HepG2 (cell line): ENCODE measurements around the gene ACBD3. TPM values are rescaled to one million over a fixed set of nuclear protein-coding genes. Genes with fewer than 3 reads are reported as not detected.

ENCODE experiments used
- CAMTA2 ChIP-seq: sonication (generic); formaldehyde crosslinking; IDR thresholded peaks from 2 replicates; pipeline ENCODE4 v1.4.0; 2020; ENCODE audit warnings: mild to moderate bottlenecking, missing genetic modification reagents, borderline replicate concordance
- CSRNP1 ChIP-seq: sonication (generic); formaldehyde crosslinking; IDR thresholded peaks from 2 replicates; pipeline ENCODE4 v1.8.1; 2023; ENCODE audit warnings: mild to moderate bottlenecking, missing genetic modification reagents
- ELF1 ChIP-seq: sonication (generic); formaldehyde crosslinking; IDR thresholded peaks from 2 replicates; pipeline ENCODE4 v1.4.0; 2020; ENCODE audit warnings: missing genetic modification reagents
- HOXA9 ChIP-seq: sonication (generic); formaldehyde crosslinking; IDR thresholded peaks from 2 replicates; pipeline ENCODE4 v1.8.1; 2022; ENCODE audit warnings: missing genetic modification reagents, mild to moderate bottlenecking, moderate library complexity, borderline replicate concordance
- KAT2B ChIP-seq: fragments of 150-350 bp; IDR thresholded peaks from 2 replicates; pipeline ENCODE4 v1.6.1; 2014; ENCODE audit warnings: low read depth, low read length, borderline replicate concordance
- MLLT10 ChIP-seq: sonication (generic); formaldehyde crosslinking; IDR thresholded peaks from 2 replicates; pipeline ENCODE4 v1.4.0; 2020; ENCODE audit warnings: missing genetic modification reagents
- NFE2L2 ChIP-seq: fragments of 150-350 bp; IDR thresholded peaks from 2 replicates; pipeline ENCODE4 v1.6.1; 2014; ENCODE audit warnings: low read length
- PAWR ChIP-seq: sonication (generic); formaldehyde crosslinking; IDR thresholded peaks from 2 replicates; pipeline ENCODE4 v1.4.0; 2020; ENCODE audit warnings: missing genetic modification reagents, mild to moderate bottlenecking, borderline replicate concordance
- POLR2A ChIP-seq, 2 experiments: IDR thresholded peaks; 2 replicates each; pipeline ENCODE4 v1.6.1; 2011; ENCODE audit warnings: low read depth in 2 of 2, low read length in 2 of 2, mild to moderate bottlenecking in 1 of 2, moderate library complexity in 1 of 2; ENCODE audit not compliant: insufficient read depth in 1 of 2
- SOX6 ChIP-seq, 2 experiments: fragments of 450-650 bp in 1 of 2; sonication (generic) in 1 of 2; formaldehyde crosslinking in 1 of 2; IDR thresholded peaks; 2 replicates each; pipeline versions ENCODE4 v1.4.0 to v1.6.1; 2017 to 2020; ENCODE audit warnings: antibody characterized with exemption in 1 of 2, mild to moderate bottlenecking in 1 of 2, missing genetic modification reagents in 1 of 2
- SP2 ChIP-seq: sonication (generic); formaldehyde crosslinking; IDR thresholded peaks from 2 replicates; pipeline ENCODE4 v1.5.1; 2020; ENCODE audit warnings: mild to moderate bottlenecking, missing genetic modification reagents
- ZBTB1 ChIP-seq: sonication (generic); formaldehyde crosslinking; IDR thresholded peaks from 2 replicates; pipeline ENCODE4 v1.4.0; 2020; ENCODE audit warnings: missing genetic modification reagents, borderline replicate concordance
- ZFP41 ChIP-seq: sonication (generic); formaldehyde crosslinking; IDR thresholded peaks from 2 replicates; pipeline ENCODE4 v1.4.0; 2020; ENCODE audit warnings: mild to moderate bottlenecking, missing genetic modification reagents, borderline replicate concordance
- ZNF10 ChIP-seq: sonication (generic); formaldehyde crosslinking; IDR thresholded peaks from 2 replicates; pipeline ENCODE4 v1.4.0; 2020; ENCODE audit warnings: mild to moderate bottlenecking, low read depth, missing genetic modification reagents, borderline replicate concordance
- ZNF138 ChIP-seq: sonication (generic); formaldehyde crosslinking; IDR thresholded peaks from 2 replicates; pipeline ENCODE4 v1.5.0; 2020; ENCODE audit warnings: mild to moderate bottlenecking, low read depth, missing genetic modification reagents
- ZNF264 ChIP-seq: sonication (generic); formaldehyde crosslinking; IDR thresholded peaks from 2 replicates; pipeline ENCODE4 v1.4.0; 2020; ENCODE audit warnings: missing genetic modification reagents
- ZNF350 ChIP-seq: sonication (generic); formaldehyde crosslinking; IDR thresholded peaks from 2 replicates; pipeline ENCODE4 v1.4.0; 2020; ENCODE audit warnings: mild to moderate bottlenecking, low read depth, missing genetic modification reagents, borderline replicate concordance
- ZNF407 ChIP-seq: sonication (generic); formaldehyde crosslinking; IDR thresholded peaks from one replicate; pipeline ENCODE4 v1.5.1; 2020; ENCODE audit warnings: mild to moderate bottlenecking, missing genetic modification reagents; ENCODE audit errors: not compliant biosample characterization
- ZNF547 ChIP-seq: sonication (generic); formaldehyde crosslinking; IDR thresholded peaks from 2 replicates; pipeline ENCODE4 v1.5.1; 2020; ENCODE audit warnings: mild to moderate bottlenecking, missing genetic modification reagents
- ZNF556 ChIP-seq: sonication (generic); formaldehyde crosslinking; IDR thresholded peaks from 2 replicates; pipeline ENCODE4 v1.4.0; 2020; ENCODE audit warnings: mild to moderate bottlenecking, missing genetic modification reagents, borderline replicate concordance
- polyA plus RNA-seq, 8 experiments: library from polyadenylated mRNA; depleted of rRNA in 3 of 8; stranded (reverse) in 7 of 8; unstranded in 1 of 8; fragments of >200 nt; fragmentation: Illumina TruSeq in 4 of 8; extraction: Trizol in 4 of 8; gene quantifications; 2 replicates each; pipeline versions ENCODE4 v1.2.1 to v1.2.3, GENCODE V29; 2011 to 2016; ENCODE audit warnings: low read depth in 4 of 8, missing spikeins in 1 of 8, mixed read lengths in 1 of 8; ENCODE audit not compliant: insufficient read depth in 1 of 8
- total RNA-seq, 5 experiments: library from RNA; depleted of rRNA; stranded (reverse); fragments of >200 nt; fragmentation: Illumina TruSeq; extraction: Trizol; gene quantifications; 2 replicates each; pipeline ENCODE4 v1.2.3, GENCODE V29; 2016; ENCODE audit warnings: low read depth in 1 of 5
- TF ChIP-seq, protein P1 (sequence below): sonication (generic); formaldehyde crosslinking; IDR thresholded peaks from 2 replicates; pipeline ENCODE4 v1.5.0; 2020; ENCODE audit warnings: missing genetic modification reagents

ACBD3 gene
- total and polyA plus RNA-seq, 2 of the 13 experiments (the other 11 are each of a cell fraction or from before 2014, with no cell fraction given): 24.3 to 39.3 TPM

DNA sequence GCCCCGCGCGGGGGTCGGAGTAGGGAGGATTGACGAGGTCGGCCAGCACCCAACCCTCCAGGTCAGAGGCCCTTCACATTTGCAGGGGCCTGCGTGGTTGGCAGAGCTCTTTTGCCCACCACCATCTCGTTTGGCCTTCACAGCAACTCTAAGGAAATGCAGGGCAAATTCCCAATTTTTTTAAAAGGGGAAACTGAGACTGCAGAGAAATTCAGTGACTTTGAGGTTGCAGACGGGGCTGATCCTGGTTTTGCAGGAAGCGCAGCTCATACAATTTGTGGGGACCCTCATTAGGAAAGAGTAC, 430 bp upstream of the ACBD3 start (continued):
- peak; percentile 30 for TF ChIP-seq ZNF407
- no peak for TF ChIP-seq NFE2L2
- no peak for TF ChIP-seq MLLT10 (CRISPR knock-in tag)
- TF ChIP-seq PAWR (CRISPR knock-in tag): no peak
- TF ChIP-seq ZFP41: no peak
- TF ChIP-seq ZNF547 (CRISPR knock-in tag): peak; percentile 34; the same call in 1 of the 2 replicates
- TF ChIP-seq SP2 (CRISPR knock-in tag): no peak
- no peak for TF ChIP-seq ZNF10 (CRISPR knock-in tag)
- TF ChIP-seq ZNF264: no peak
- no peak for TF ChIP-seq ELF1 (CRISPR knock-in tag)
- TF ChIP-seq POLR2A (IDR thresholded peaks at IDR 0.05; ENCODE audit: insufficient read depth in 1 of 2, low read depth in 2 of 2, low read length in 2 of 2): no peak
- TF ChIP-seq SOX6 (IDR thresholded peaks at IDR 0.05): no peak
- TF ChIP-seq SOX6 (CRISPR knock-in tag; IDR thresholded peaks at IDR 0.05): peak; percentile 9; the same call in 1 of the 2 replicates
- 0 out of 2 replicates have a peak, but pooled peaks have one; percentile 9 for TF ChIP-seq ZNF350 (CRISPR knock-in tag)
- 0 out of 2 replicates have a peak, but pooled peaks have one; percentile 9 for TF ChIP-seq CSRNP1 (CRISPR knock-in tag)
- no peak for TF ChIP-seq HOXA9 (CRISPR knock-in tag)
- TF ChIP-seq KAT2B: no peak
- TF ChIP-seq ZBTB1: no peak
- TF ChIP-seq ZNF138 (CRISPR knock-in tag): no peak
- TF ChIP-seq, protein P1, sequence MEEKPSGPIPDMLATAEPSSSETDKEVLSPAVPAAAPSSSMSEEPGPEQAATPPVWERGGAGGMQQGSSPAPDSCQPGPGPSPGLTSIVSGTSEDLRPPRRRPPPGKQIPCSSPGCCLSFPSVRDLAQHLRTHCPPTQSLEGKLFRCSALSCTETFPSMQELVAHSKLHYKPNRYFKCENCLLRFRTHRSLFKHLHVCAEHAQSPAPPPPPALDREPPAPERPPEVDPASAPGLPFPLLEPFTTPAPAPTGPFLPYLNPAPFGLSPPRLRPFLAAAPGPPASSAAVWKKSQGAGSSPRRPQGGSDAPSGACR (CRISPR knock-in tag): no peak
- no peak; the same call in 1 of the 2 replicates for TF ChIP-seq ZNF556
- no peak for TF ChIP-seq CAMTA2 (CRISPR knock-in tag)
